ENCODE measurements around the gene APPL1. TPM values are rescaled to one million over a fixed set of nuclear protein-coding genes. Genes with fewer than 3 reads are reported as not detected.

The APPL1 gene
- total and polyA plus RNA-seq, 2 donors (not counting 3 experiments of a cell fraction or from before 2014, with no cell fraction given), result 9.2 to 28.8 TPM

GRCh38 chr3:57227930-57228751 is 612 bp downstream of the APPL1 start:
- H3K36me3 ChIP-seq (ENCODE audit: control insufficient read depth in 2 of 2, extremely low read depth in 1 of 2, insufficient read depth in 2 of 2, low read length in 2 of 2), result no peaks in the 10 kb centered on the region
- H3K79me2 ChIP-seq (ENCODE audit: control insufficient read depth, insufficient read depth, low read length), result peaks cover 36% of the 10 kb centered on the region
- no peaks in the 10 kb centered on the region for H4K20me1 ChIP-seq (replicated peaks; ENCODE audit: control insufficient read depth, extremely low read depth, insufficient read depth, low read length)
- peak; percentile 66 for DNase-seq (ENCODE audit: low read depth, low spot score)
- dilution Hi-C loops (cut with MboI; ENCODE audit: extremely low pct_ligation_motif_present, low sequenced_read_pairs) (no loop called here), intact Hi-C loops (cut with micrococcal nuclease) (loop anchor here (2.0 to 5.0 kb wide), 5 partner anchors 31 to 369 kb away; partner anchors contain the start of genes ARF4 and PDE12)
- TF ChIP-seq CTCF (IDR thresholded peaks at IDR 0.05; ENCODE audit: extremely low read depth in 1 of 2, insufficient read depth in 1 of 2, low read depth in 1 of 2, low read length in 2 of 2) (no peak), EZH2 (IDR thresholded peaks at IDR 0.05; ENCODE audit: borderline replicate concordance, low read depth, low read length, severe bottlenecking) (no peak), POLR2A (IDR thresholded peaks at IDR 0.05; ENCODE audit: low read depth, low read length) (no peak), JUN (IDR thresholded peaks at IDR 0.05; ENCODE audit: borderline replicate concordance, insufficient read depth, insufficient read length, low read depth) (no peak), POLR2AphosphoS5 (IDR thresholded peaks at IDR 0.05; ENCODE audit: insufficient read depth, low read depth, low read length) (no peak), MAX (IDR thresholded peaks at IDR 0.05; ENCODE audit: insufficient read depth, insufficient read length) (no peak), FOS (IDR thresholded peaks at IDR 0.05; ENCODE audit: borderline replicate concordance, insufficient read depth, low read length) (no peak), GATA2 (IDR thresholded peaks at IDR 0.05; ENCODE audit: insufficient read depth, insufficient read length, low read depth, low read length) (no peak)
- peak overlapping the region; percentile 89 for H3K9ac ChIP-seq (replicated peaks; ENCODE audit: extremely low read depth, insufficient read depth, low read length)
- BruUV-seq (replicated peaks), result TSS peak; percentile 29
- peak overlapping the region; percentile 85 to 98 (median 88) for H3K4me3 ChIP-seq (replicated peaks in 1 of 3; ENCODE audit: insufficient read depth in 1 of 3, low read depth in 1 of 3, low read length in 3 of 3)
- peak; percentile 46 for FAIRE-seq
- ChIA-PET POLR2A (interaction anchor here (0.5 kb wide), 1 partner anchor 428 kb away, joined by 3 read pairs; no protein-coding TSS in a partner anchor), CTCF (interaction anchor here (1.0 to 3.0 kb wide), 3 partner anchors 30 to 169 kb away, joined by 3 to 13 read pairs (median 7); no protein-coding TSS in a partner anchor)
- H3K4me1 ChIP-seq (ENCODE audit: control insufficient read depth, extremely low read depth, insufficient read depth, low read length), result peaks cover 18% of the 10 kb centered on the region
- H3K9me3 ChIP-seq (replicated peaks; ENCODE audit: control insufficient read depth, insufficient read depth, low read length), result no peaks in the 10 kb centered on the region
- H3K4me2 ChIP-seq (ENCODE audit: insufficient read depth, low read length), result peak overlapping the region; percentile 88
- peak overlapping the region; percentile 88 for H2AFZ ChIP-seq (ENCODE audit: low read depth, low read length)
- no peaks in the 10 kb centered on the region for H3K27me3 ChIP-seq (ENCODE audit: control insufficient read depth in 2 of 2, insufficient read depth in 2 of 2, low read length in 2 of 2)
- no peaks in the 10 kb centered on the region for H3K9me1 ChIP-seq (replicated peaks; ENCODE audit: control insufficient read depth, extremely low read depth, insufficient read depth, low read length)
- peak overlapping the region; percentile 50 for H3K27ac ChIP-seq (ENCODE audit: insufficient read depth, low read depth, low read length)

Measured in endothelial cell of umbilical vein (primary cell).